ENCODE measurements around the gene AFP. TPM values are rescaled to one million over a fixed set of nuclear protein-coding genes. Genes with fewer than 3 reads are reported as not detected.

The AFP gene
- total RNA-seq, 1 donor from 2014 or later, result not detected

GRCh38 chr4:73411731-73412414 lies 24.1 kb upstream of the AFP start:
- DNase-seq (no peak), ATAC-seq (ENCODE audit: poor library complexity) (no peak)
- intact Hi-C loops (cut with DNase I), result no loop called here

GRCh38 chr4:73413294-73413755 lies 22.7 kb upstream of the AFP start:
- ATAC-seq (ENCODE audit: poor library complexity), result no peak

GRCh38 chr4:73414936-73415271 lies 21.1 kb upstream of the AFP start:
- DNase-seq (no peak), ATAC-seq (ENCODE audit: poor library complexity) (no peak)
- intact Hi-C loops (cut with DNase I), result no loop called here

More at GRCh38 chr4:73413294-73413755, 22.7 kb upstream of the AFP start:
- intact Hi-C loops (cut with DNase I), result no loop called here
- no peak for DNase-seq

GRCh38 chr4:73415807-73416238 lies 20.2 kb upstream of the AFP start:
- ATAC-seq (ENCODE audit: poor library complexity), result no peak

GRCh38 chr4:73416423-73417087 lies 19.5 kb upstream of the AFP start:
- intact Hi-C loops (cut with DNase I), result no loop called here
- ATAC-seq (ENCODE audit: poor library complexity), result no peak
- DNase-seq, result no peak

More at GRCh38 chr4:73415807-73416238, 20.2 kb upstream of the AFP start:
- DNase-seq, result no peak
- intact Hi-C loops (cut with DNase I), result no loop called here

GRCh38 chr4:73417342-73417741 lies 18.7 kb upstream of the AFP start:
- ATAC-seq (ENCODE audit: poor library complexity) (no peak), DNase-seq (no peak)
- intact Hi-C loops (cut with DNase I), result no loop called here

- ATAC-seq (ENCODE audit: poor library complexity) (no peak), DNase-seq (no peak)
- intact Hi-C loops (cut with DNase I), result no loop called here
Measured at GRCh38 chr4:73417973-73418372, 18.0 kb upstream of the AFP start.

GRCh38 chr4:73418677-73419076 lies 17.3 kb upstream of the AFP start:
- ATAC-seq (ENCODE audit: poor library complexity) (no peak), DNase-seq (no peak)
- intact Hi-C loops (cut with DNase I), result no loop called here

GRCh38 chr4:73419106-73420038 lies 16.6 kb upstream of the AFP start:
- intact Hi-C loops (cut with DNase I), result no loop called here
- DNase-seq (no peak), ATAC-seq (ENCODE audit: poor library complexity) (no peak)

- ATAC-seq (ENCODE audit: poor library complexity) (no peak), DNase-seq (no peak)
- intact Hi-C loops (cut with DNase I), result no loop called here
Measured at GRCh38 chr4:73420615-73421014, 15.4 kb upstream of the AFP start.

GRCh38 chr4:73421708-73422457 lies 14.1 kb upstream of the AFP start:
- ATAC-seq (ENCODE audit: poor library complexity) (no peak), DNase-seq (no peak)
- intact Hi-C loops (cut with DNase I), result no loop called here

GRCh38 chr4:73422458-73422752 lies 13.6 kb upstream of the AFP start:
- intact Hi-C loops (cut with DNase I), result no loop called here
- DNase-seq, result no peak
- no peak for ATAC-seq (ENCODE audit: poor library complexity)

- intact Hi-C loops (cut with DNase I), result no loop called here
- no peak for DNase-seq
Measured at GRCh38 chr4:73423184-73423583, 12.8 kb upstream of the AFP start.

GRCh38 chr4:73426666-73427065 lies 9.4 kb upstream of the AFP start:
- intact Hi-C loops (cut with DNase I), result no loop called here
- ATAC-seq (ENCODE audit: poor library complexity), result no peak
- DNase-seq, result no peak

More at GRCh38 chr4:73423184-73423583, 12.8 kb upstream of the AFP start:
- ATAC-seq (ENCODE audit: poor library complexity), result no peak

GRCh38 chr4:73429118-73429517 lies 6.9 kb upstream of the AFP start:
- DNase-seq, result no peak
- ATAC-seq (ENCODE audit: poor library complexity), result no peak
- intact Hi-C loops (cut with DNase I), result no loop called here

- ATAC-seq (ENCODE audit: poor library complexity), result no peak
- DNase-seq, result no peak
- intact Hi-C loops (cut with DNase I), result no loop called here
Measured at GRCh38 chr4:73429826-73430587, 6.0 kb upstream of the AFP start.

- ATAC-seq (ENCODE audit: poor library complexity) (no peak), DNase-seq (no peak)
- intact Hi-C loops (cut with DNase I), result no loop called here
Measured at GRCh38 chr4:73431813-73432168, 4.2 kb upstream of the AFP start.

Measured in Right ventricle myocardium superior (tissue), 1 donor.